HEK293T (cell line): ENCODE measurements around the gene EEF2K.

ENCODE experiments used
- BHLHE40 ChIP-seq: fragments of 450-650 bp; IDR thresholded peaks from 2 replicates; pipeline ENCODE4 v1.6.1; 2016; ENCODE audit warnings: mild to moderate bottlenecking, moderate library complexity, borderline replicate concordance
- CTBP1 ChIP-seq: fragments of 450-650 bp; IDR thresholded peaks from 2 replicates; pipeline ENCODE4 v1.6.1; 2016; ENCODE audit warnings: borderline replicate concordance
- ELF4 ChIP-seq: fragments of 450-650 bp; IDR thresholded peaks from 2 replicates; pipeline ENCODE4 v1.6.1; 2017; ENCODE audit warnings: antibody characterized with exemption
- FOXK2 ChIP-seq: fragments of 450-650 bp; IDR thresholded peaks from 2 replicates; pipeline ENCODE4 v1.6.1; 2016; ENCODE audit warnings: mild to moderate bottlenecking
- FOXM1 ChIP-seq: fragments of 450-650 bp; IDR thresholded peaks from 2 replicates; pipeline ENCODE4 v1.6.1; 2017; ENCODE audit warnings: mild to moderate bottlenecking, borderline replicate concordance
- HDGF ChIP-seq: fragments of 450-650 bp; IDR thresholded peaks from 2 replicates; pipeline ENCODE4 v1.6.1; 2017; ENCODE audit warnings: antibody characterized with exemption, borderline replicate concordance
- L3MBTL2 ChIP-seq: fragments of 450-650 bp; conservative IDR thresholded peaks from 2 replicates; pipeline ENCODE4 v1.6.1; 2016; ENCODE audit warnings: mild to moderate bottlenecking
- LEF1 ChIP-seq: fragments of 450-650 bp; IDR thresholded peaks from 2 replicates; pipeline ENCODE4 v1.6.1; 2017; ENCODE audit warnings: mild to moderate bottlenecking, borderline replicate concordance
- NFRKB ChIP-seq: fragments of 450-650 bp; IDR thresholded peaks from 2 replicates; pipeline ENCODE4 v1.6.1; 2016; ENCODE audit warnings: mild to moderate bottlenecking, moderate library complexity
- PKNOX1 ChIP-seq: fragments of 450-650 bp; IDR thresholded peaks from 2 replicates; pipeline ENCODE4 v1.6.1; 2016
- SP1 ChIP-seq: fragments of 450-650 bp; IDR thresholded peaks from 2 replicates; pipeline ENCODE4 v1.6.1; 2017
- SUZ12 ChIP-seq: fragments of 450-650 bp; IDR thresholded peaks from 2 replicates; pipeline ENCODE4 v1.6.1; 2016; ENCODE audit warnings: mild to moderate bottlenecking
- ZNF384 ChIP-seq: fragments of 450-650 bp; IDR thresholded peaks from 2 replicates; pipeline ENCODE4 v1.6.1; 2016

- TF ChIP-seq LEF1 = no peak
- TF ChIP-seq FOXM1 = no peak
- no peak for TF ChIP-seq PKNOX1
- no peak for TF ChIP-seq CTBP1
- no peak for TF ChIP-seq SUZ12
- TF ChIP-seq SP1 = no peak
- no peak for TF ChIP-seq BHLHE40
- TF ChIP-seq FOXK2 = no peak
- TF ChIP-seq HDGF = no peak
- TF ChIP-seq ZNF384 = no peak
- no peak for TF ChIP-seq NFRKB
- TF ChIP-seq L3MBTL2 = no peak
- no peak for TF ChIP-seq ELF4
Observed at GRCh38 chr16:22210285-22210684, 4.2 kb downstream of the EEF2K start.
